22Rv1 (cell line): ENCODE measurements around the gene TMC3.

Experiments used
- H3K27ac ChIP-seq: fragments of 450-650 bp; 2 replicates; pipeline ENCODE4 v1.5.1; 2017
- CTCF ChIP-seq: fragments of 450-650 bp; IDR thresholded peaks from 2 replicates; pipeline ENCODE4 v1.5.1; 2017; ENCODE audit warnings: mild to moderate bottlenecking
- ZFX ChIP-seq: fragments of 450-650 bp; IDR thresholded peaks from 2 replicates; pipeline ENCODE4 v1.6.1; 2017; ENCODE audit warnings: antibody characterized with exemption, borderline replicate concordance

Gene TMC3

GRCh38 chr15:81347910-81348309 lies 26.1 kb downstream of the TMC3 start:
- TF ChIP-seq CTCF (no peak), ZFX (no peak)
- no peak overlapping the region for H3K27ac ChIP-seq

GRCh38 chr15:81346611-81347010 lies 27.4 kb downstream of the TMC3 start:
- no peak for TF ChIP-seq CTCF
- no peak for TF ChIP-seq ZFX

GRCh38 chr15:81343371-81343770 lies 30.6 kb downstream of the TMC3 start:
- TF ChIP-seq ZFX = no peak
- TF ChIP-seq CTCF = no peak
- no peak overlapping the region for H3K27ac ChIP-seq

More at GRCh38 chr15:81346611-81347010, 27.4 kb downstream of the TMC3 start:
- no peak overlapping the region for H3K27ac ChIP-seq

- H3K27ac ChIP-seq = no peak overlapping the region
- TF ChIP-seq CTCF (no peak), ZFX (no peak)
Measured at GRCh38 chr15:81341351-81341750, 32.7 kb downstream of the TMC3 start.

GRCh38 chr15:81339851-81340250 lies 34.2 kb downstream of the TMC3 start:
- H3K27ac ChIP-seq = no peak overlapping the region
- no peak for TF ChIP-seq CTCF
- TF ChIP-seq ZFX = no peak

GRCh38 chr15:81339321-81339720 lies 34.7 kb downstream of the TMC3 start:
- TF ChIP-seq ZFX = no peak
- TF ChIP-seq CTCF = no peak
- H3K27ac ChIP-seq = no peak overlapping the region

- TF ChIP-seq CTCF = no peak
- TF ChIP-seq ZFX = no peak
- no peak overlapping the region for H3K27ac ChIP-seq
Measured at GRCh38 chr15:81338170-81339007, 35.6 kb downstream of the TMC3 start.
